K562 (cell line): ENCODE results near the gene PPP3CA. TPM values are rescaled to one million over a fixed set of nuclear protein-coding genes. Genes with fewer than 3 reads are reported as not detected.

Experiments used
- ATAC-seq: fragments of 200-7000 bp; cut with Tn5 transposase; 3 replicates; pipeline ENCODE4 v1.9.1; 2020; ENCODE audit warnings: moderate library complexity
- BruUV-seq: library from RNA; stranded (reverse); fragments of 400-500 nt; replicated peaks from 2 replicates; lab custom pipeline; 2021; lab: Mats Ljungman, UMichigan
- CTCF ChIA-PET: fragments of 300-600 bp; formaldehyde crosslinking; extraction: SDS; loops from one replicate; lab custom pipeline; 2021; ENCODE audit warnings: low intra/inter-chr PET ratio; lab: Yijun Ruan, JAX
- POLR2A ChIA-PET: fragments of 300-600, 350-650 bp; sonication (Branson Sonifier 250); formaldehyde crosslinking; extraction: SDS; loops from one replicate; lab custom pipeline; 2021; ENCODE audit warnings: antibody characterized with exemption, inconsistent platforms; lab: Yijun Ruan, JAX
- DNase-seq, 4 experiments: peaks; one replicate each; pipeline versions ENCODE4 v3.0.0 to v3.0.0-alpha.2; 2011 to 2018; ENCODE audit warnings: low spot score in 3 of 4, mixed read lengths in 3 of 4; ENCODE audit errors: extremely low read depth in 1 of 4
- FAIRE-seq: peaks from 2 replicates; lab custom pipeline; 2011; peaks lifted over from hg19 to GRCh38; lab: Jason Lieb, UNC
- H2AFZ ChIP-seq: 2 replicates; pipeline ENCODE4 v1.6.0; 2011; ENCODE audit warnings: low read depth, low read length, control low read depth, inconsistent platforms
- H3K27ac ChIP-seq: fragments of 200-600 bp; 3 replicates; pipeline ENCODE4 v1.8.0; 2011; ENCODE audit warnings: low read depth, mild to moderate bottlenecking, control low read depth, inconsistent platforms, low read length, moderate library complexity, mixed read lengths; ENCODE audit errors: extremely low read depth
- H3K27me3 ChIP-seq, 2 experiments: fragments of 300-600 bp in 1 of 2; 2 replicates in 1 of 2; 3 replicates in 1 of 2; pipeline versions ENCODE4 v1.6.0 to v1.8.0; 2011; ENCODE audit warnings: inconsistent platforms in 2 of 2, low read length in 2 of 2, mild to moderate bottlenecking in 1 of 2, mixed read lengths in 1 of 2, moderate library complexity in 1 of 2; ENCODE audit not compliant: control insufficient read depth in 2 of 2, insufficient read depth in 2 of 2
- H3K36me3 ChIP-seq: fragments of 300-600 bp; 3 replicates; pipeline ENCODE4 v1.8.0; 2011; ENCODE audit warnings: mild to moderate bottlenecking, low read length, inconsistent platforms; ENCODE audit not compliant: control insufficient read depth, insufficient read depth
- H3K4me1 ChIP-seq, 2 experiments: fragments of 200-600 bp in 1 of 2; replicated peaks in 1 of 2; 2 replicates in 1 of 2; 3 replicates in 1 of 2; pipeline versions ENCODE4 v1.5.1 to v1.8.0; 2011; ENCODE audit warnings: inconsistent platforms in 2 of 2, low read length in 2 of 2, mild to moderate bottlenecking in 1 of 2, mixed read lengths in 1 of 2, moderate library complexity in 1 of 2; ENCODE audit not compliant: control insufficient read depth in 2 of 2, insufficient read depth in 2 of 2
- H3K4me2 ChIP-seq: 2 replicates; pipeline ENCODE4 v1.6.1; 2011; ENCODE audit warnings: low read length, control low read depth, inconsistent platforms, mixed read lengths; ENCODE audit not compliant: insufficient read depth
- H3K4me3 ChIP-seq: fragments of 200-600 bp; sonication (generic), shearing (Covaris generic); 2 replicates; pipeline ENCODE4 v1.5.1; 2016; ENCODE audit warnings: control low read depth, inconsistent platforms
- H3K79me2 ChIP-seq: fragments of 200-600 bp; 3 replicates; pipeline ENCODE4 v1.8.0; 2011; ENCODE audit warnings: low read length, inconsistent platforms; ENCODE audit not compliant: control insufficient read depth, insufficient read depth
- H3K9ac ChIP-seq, 2 experiments: 2 replicates each; pipeline versions ENCODE4 v1.6.0 to v1.6.1; 2011; ENCODE audit warnings: low read depth in 2 of 2, low read length in 2 of 2, control low read depth in 1 of 2, inconsistent platforms in 1 of 2, mild to moderate bottlenecking in 1 of 2, mixed read lengths in 1 of 2; ENCODE audit not compliant: insufficient read depth in 1 of 2
- H3K9me1 ChIP-seq: one replicate; pipeline ENCODE4 v1.6.0; 2011; ENCODE audit warnings: inconsistent platforms, mild to moderate bottlenecking, low read length, moderate library complexity; ENCODE audit not compliant: control insufficient read depth, insufficient read depth
- H3K9me3 ChIP-seq: replicated peaks from 2 replicates; pipeline ENCODE4 v1.5.1; 2011; ENCODE audit warnings: low read depth, low read length, inconsistent platforms; ENCODE audit not compliant: control insufficient read depth, insufficient read depth
- H4K20me1 ChIP-seq: replicated peaks from 2 replicates; pipeline ENCODE4 v1.6.1; 2011; ENCODE audit warnings: low read length, inconsistent platforms, mixed read lengths; ENCODE audit not compliant: control insufficient read depth, insufficient read depth
- CAMTA2 ChIP-seq: fragments of 250-450 bp; sonication (Bioruptor Pico); conservative IDR thresholded peaks from 2 replicates; pipeline ENCODE4 v1.5.1; 2022
- CLOCK ChIP-seq: fragments of 250-450 bp; sonication (Bioruptor Pico); IDR thresholded peaks from 2 replicates; pipeline ENCODE4 v1.4.0; 2020; ENCODE audit warnings: mild to moderate bottlenecking, moderate library complexity, borderline replicate concordance
- EZH2 ChIP-seq: IDR thresholded peaks from 2 replicates; pipeline ENCODE4 v1.6.1; 2012; ENCODE audit warnings: low read depth, mild to moderate bottlenecking, inconsistent platforms, low read length, borderline replicate concordance
- FOXK2 ChIP-seq, 2 experiments: fragments of 450-650 bp; IDR thresholded peaks in 1 of 2; conservative IDR thresholded peaks in 1 of 2; 2 replicates each; pipeline ENCODE4 v1.6.1; 2016; ENCODE audit warnings: low read depth in 2 of 2, mild to moderate bottlenecking in 1 of 2
- LARP7 ChIP-seq: fragments of 450-650 bp; IDR thresholded peaks from 2 replicates; pipeline ENCODE4 v1.6.1; 2016
- PYGO2 ChIP-seq: fragments of 450-650 bp; IDR thresholded peaks from 2 replicates; pipeline ENCODE4 v1.6.1; 2016; ENCODE audit warnings: mild to moderate bottlenecking, missing genetic modification characterization, moderate library complexity, missing compliant biosample characterization
- YY1 ChIP-seq, 3 experiments: IDR thresholded peaks; 2 replicates each; pipeline ENCODE4 v1.6.1; 2011; ENCODE audit warnings: low read length in 2 of 3, mild to moderate bottlenecking in 2 of 3, moderate library complexity in 2 of 3, borderline replicate concordance in 1 of 3, control low read depth in 1 of 3, low read depth in 1 of 3; ENCODE audit not compliant: insufficient read depth in 3 of 3, insufficient replicate concordance in 2 of 3, control insufficient read depth in 1 of 3, insufficient read length in 1 of 3; ENCODE audit errors: extremely low read depth in 1 of 3
- ZFP1 ChIP-seq: fragments of 450-650 bp; formaldehyde crosslinking; IDR thresholded peaks from 2 replicates; pipeline ENCODE4 v1.4.0; 2020; ENCODE audit warnings: mild to moderate bottlenecking, mixed read lengths
- ZNF121 ChIP-seq: sonication (generic); formaldehyde crosslinking; conservative IDR thresholded peaks from 2 replicates; pipeline ENCODE4 v1.8.0; 2022; ENCODE audit warnings: missing genetic modification reagents
- ZNF584 ChIP-seq: fragments of 200-800 bp; sonication (Bioruptor generic); IDR thresholded peaks from 2 replicates; pipeline ENCODE4 v1.6.1; 2016; ENCODE audit warnings: low read depth, mild to moderate bottlenecking, missing genetic modification characterization, missing compliant biosample characterization
- WGBS: fragments of 100-300 bp; shearing (Covaris generic); methylation state at CpG from one replicate; pipeline ENCODE4 v1.1.6; 2016; ENCODE audit warnings: low coverage, mixed read lengths; ENCODE audit not compliant: insufficient coverage; ENCODE audit errors: missing lambda C conversion rate; 5-methylcytosine and 5-hydroxymethylcytosine counted together
- in situ Hi-C: fragments of 300-500 bp; cut with MboI; formaldehyde crosslinking; loops from 4 replicates; pipeline ENCODE4 v1.15.0; 2018; ENCODE audit warnings: inconsistent platforms, mixed read lengths
- intact Hi-C: fragments of 100-400 bp; cut with micrococcal nuclease; formaldehyde crosslinking; loops from 2 replicates; pipeline ENCODE4 v1.14.2; 2022
- polyA plus RNA-seq, 8 experiments: library from polyadenylated mRNA; depleted of rRNA in 4 of 8; stranded (reverse) in 5 of 8; unstranded in 3 of 8; fragments of >200 nt; fragmentation: Nextera tagmentation in 2 of 8; fragmentation: Illumina TruSeq in 1 of 8; extraction: Ambion mirVana in 2 of 8; extraction: Trizol in 1 of 8; gene quantifications; 2 replicates each; pipeline versions ENCODE4 v1.2.1 to v1.2.3, GENCODE V29; 2011 to 2014; ENCODE audit warnings: inconsistent platforms in 1 of 8, missing spikeins in 1 of 8
- total RNA-seq, 7 experiments: library from RNA; depleted of rRNA in 6 of 7; stranded (reverse); fragments of >200 nt in 6 of 7; fragmentation: Illumina TruSeq in 2 of 7; extraction: Trizol in 2 of 7; gene quantifications; 2 replicates each; pipeline versions ENCODE4 v1.2.1 to v1.2.3, GENCODE V29; 2011 to 2021; ENCODE audit warnings: low replicate concordance in 1 of 7
- TF ChIP-seq, protein P1 (sequence below): sonication (generic); formaldehyde crosslinking; IDR thresholded peaks from 2 replicates; pipeline ENCODE4 v1.8.0; 2022; ENCODE audit warnings: missing genetic modification reagents, mild to moderate bottlenecking, borderline replicate concordance

The PPP3CA gene
- total and polyA plus RNA-seq, 9 of the 15 experiments (the other 6 are each of a cell fraction or from before 2014, with no cell fraction given), result 0.94 to 3.2 (median 1.6) TPM

GRCh38 chr4:101174679-101175345, 172.5 kb downstream of the PPP3CA start:
- DNase-seq (no peak), FAIRE-seq (no peak), ATAC-seq (no peak)
- Histone ChIP-seq H3K4me2 (no peak overlapping the region), H3K9ac (no peak overlapping the region), H3K27ac (no peak overlapping the region), H4K20me1 (no peaks in the 10 kb centered on the region), H2AFZ (no peak overlapping the region), H3K27me3 (no peaks in the 10 kb centered on the region), H3K4me3 (no peak overlapping the region), H3K36me3 (no peaks in the 10 kb centered on the region), H3K9me1 (no peaks in the 10 kb centered on the region), H3K9me3 (no peaks in the 10 kb centered on the region), H3K79me2 (no peaks in the 10 kb centered on the region), H3K4me1 (no peaks in the 10 kb centered on the region)
- in situ Hi-C loops, result no loop called here
- ChIA-PET POLR2A (interaction anchor here (1.2 kb wide), 1 partner anchor 9 kb away, joined by 3 read pairs; no protein-coding TSS in a partner anchor), CTCF (no interaction called here)
- no TSS peak for BruUV-seq
- intact Hi-C loops, result no loop called here
- WGBS, result 4% methylated on average over 4 of the region's 4 CpGs
- TF ChIP-seq, protein P1, sequence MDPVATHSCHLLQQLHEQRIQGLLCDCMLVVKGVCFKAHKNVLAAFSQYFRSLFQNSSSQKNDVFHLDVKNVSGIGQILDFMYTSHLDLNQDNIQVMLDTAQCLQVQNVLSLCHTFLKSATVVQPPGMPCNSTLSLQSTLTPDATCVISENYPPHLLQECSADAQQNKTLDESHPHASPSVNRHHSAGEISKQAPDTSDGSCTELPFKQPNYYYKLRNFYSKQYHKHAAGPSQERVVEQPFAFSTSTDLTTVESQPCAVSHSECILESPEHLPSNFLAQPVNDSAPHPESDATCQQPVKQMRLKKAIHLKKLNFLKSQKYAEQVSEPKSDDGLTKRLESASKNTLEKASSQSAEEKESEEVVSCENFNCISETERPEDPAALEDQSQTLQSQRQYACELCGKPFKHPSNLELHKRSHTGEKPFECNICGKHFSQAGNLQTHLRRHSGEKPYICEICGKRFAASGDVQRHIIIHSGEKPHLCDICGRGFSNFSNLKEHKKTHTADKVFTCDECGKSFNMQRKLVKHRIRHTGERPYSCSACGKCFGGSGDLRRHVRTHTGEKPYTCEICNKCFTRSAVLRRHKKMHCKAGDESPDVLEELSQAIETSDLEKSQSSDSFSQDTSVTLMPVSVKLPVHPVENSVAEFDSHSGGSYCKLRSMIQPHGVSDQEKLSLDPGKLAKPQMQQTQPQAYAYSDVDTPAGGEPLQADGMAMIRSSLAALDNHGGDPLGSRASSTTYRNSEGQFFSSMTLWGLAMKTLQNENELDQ (CRISPR knock-in tag), result no peak
- TF ChIP-seq CLOCK (CRISPR knock-in tag) (no peak), ZNF121 (CRISPR knock-in tag) (no peak), EZH2 (no peak), PYGO2 (tag) (no peak), YY1 (IDR thresholded peaks at IDR 0.05; ENCODE audit: borderline replicate concordance in 1 of 3, control insufficient read depth in 1 of 3, extremely low read depth in 1 of 3, insufficient read depth in 3 of 3, insufficient read length in 1 of 3, insufficient replicate concordance in 2 of 3, low read depth in 1 of 3, low read length in 2 of 3) (no peak), FOXK2 (conservative IDR thresholded peaks at IDR 0.05 in 1 of 2, IDR thresholded peaks at IDR 0.05 in 1 of 2; ENCODE audit: low read depth in 2 of 2) (no peak), ZFP1 (CRISPR knock-in tag) (no peak), LARP7 (no peak), CAMTA2 (CRISPR knock-in tag) (no peak), ZNF584 (CRISPR knock-in tag) (no peak)
